ENCODE data around the gene ELL. TPM values are rescaled to one million over a fixed set of nuclear protein-coding genes. Genes with fewer than 3 reads are reported as not detected.
A peak's percentile ranks its signal among the peaks of the same experiment; 100 is the strongest.

Gene ELL
- total and polyA plus RNA-seq, 9 of the 15 experiments (the other 6 are each of a cell fraction or from before 2014, with no cell fraction given) = 0.24 to 22.5 (median 4.1) TPM

- TF ChIP-seq, protein P1, sequence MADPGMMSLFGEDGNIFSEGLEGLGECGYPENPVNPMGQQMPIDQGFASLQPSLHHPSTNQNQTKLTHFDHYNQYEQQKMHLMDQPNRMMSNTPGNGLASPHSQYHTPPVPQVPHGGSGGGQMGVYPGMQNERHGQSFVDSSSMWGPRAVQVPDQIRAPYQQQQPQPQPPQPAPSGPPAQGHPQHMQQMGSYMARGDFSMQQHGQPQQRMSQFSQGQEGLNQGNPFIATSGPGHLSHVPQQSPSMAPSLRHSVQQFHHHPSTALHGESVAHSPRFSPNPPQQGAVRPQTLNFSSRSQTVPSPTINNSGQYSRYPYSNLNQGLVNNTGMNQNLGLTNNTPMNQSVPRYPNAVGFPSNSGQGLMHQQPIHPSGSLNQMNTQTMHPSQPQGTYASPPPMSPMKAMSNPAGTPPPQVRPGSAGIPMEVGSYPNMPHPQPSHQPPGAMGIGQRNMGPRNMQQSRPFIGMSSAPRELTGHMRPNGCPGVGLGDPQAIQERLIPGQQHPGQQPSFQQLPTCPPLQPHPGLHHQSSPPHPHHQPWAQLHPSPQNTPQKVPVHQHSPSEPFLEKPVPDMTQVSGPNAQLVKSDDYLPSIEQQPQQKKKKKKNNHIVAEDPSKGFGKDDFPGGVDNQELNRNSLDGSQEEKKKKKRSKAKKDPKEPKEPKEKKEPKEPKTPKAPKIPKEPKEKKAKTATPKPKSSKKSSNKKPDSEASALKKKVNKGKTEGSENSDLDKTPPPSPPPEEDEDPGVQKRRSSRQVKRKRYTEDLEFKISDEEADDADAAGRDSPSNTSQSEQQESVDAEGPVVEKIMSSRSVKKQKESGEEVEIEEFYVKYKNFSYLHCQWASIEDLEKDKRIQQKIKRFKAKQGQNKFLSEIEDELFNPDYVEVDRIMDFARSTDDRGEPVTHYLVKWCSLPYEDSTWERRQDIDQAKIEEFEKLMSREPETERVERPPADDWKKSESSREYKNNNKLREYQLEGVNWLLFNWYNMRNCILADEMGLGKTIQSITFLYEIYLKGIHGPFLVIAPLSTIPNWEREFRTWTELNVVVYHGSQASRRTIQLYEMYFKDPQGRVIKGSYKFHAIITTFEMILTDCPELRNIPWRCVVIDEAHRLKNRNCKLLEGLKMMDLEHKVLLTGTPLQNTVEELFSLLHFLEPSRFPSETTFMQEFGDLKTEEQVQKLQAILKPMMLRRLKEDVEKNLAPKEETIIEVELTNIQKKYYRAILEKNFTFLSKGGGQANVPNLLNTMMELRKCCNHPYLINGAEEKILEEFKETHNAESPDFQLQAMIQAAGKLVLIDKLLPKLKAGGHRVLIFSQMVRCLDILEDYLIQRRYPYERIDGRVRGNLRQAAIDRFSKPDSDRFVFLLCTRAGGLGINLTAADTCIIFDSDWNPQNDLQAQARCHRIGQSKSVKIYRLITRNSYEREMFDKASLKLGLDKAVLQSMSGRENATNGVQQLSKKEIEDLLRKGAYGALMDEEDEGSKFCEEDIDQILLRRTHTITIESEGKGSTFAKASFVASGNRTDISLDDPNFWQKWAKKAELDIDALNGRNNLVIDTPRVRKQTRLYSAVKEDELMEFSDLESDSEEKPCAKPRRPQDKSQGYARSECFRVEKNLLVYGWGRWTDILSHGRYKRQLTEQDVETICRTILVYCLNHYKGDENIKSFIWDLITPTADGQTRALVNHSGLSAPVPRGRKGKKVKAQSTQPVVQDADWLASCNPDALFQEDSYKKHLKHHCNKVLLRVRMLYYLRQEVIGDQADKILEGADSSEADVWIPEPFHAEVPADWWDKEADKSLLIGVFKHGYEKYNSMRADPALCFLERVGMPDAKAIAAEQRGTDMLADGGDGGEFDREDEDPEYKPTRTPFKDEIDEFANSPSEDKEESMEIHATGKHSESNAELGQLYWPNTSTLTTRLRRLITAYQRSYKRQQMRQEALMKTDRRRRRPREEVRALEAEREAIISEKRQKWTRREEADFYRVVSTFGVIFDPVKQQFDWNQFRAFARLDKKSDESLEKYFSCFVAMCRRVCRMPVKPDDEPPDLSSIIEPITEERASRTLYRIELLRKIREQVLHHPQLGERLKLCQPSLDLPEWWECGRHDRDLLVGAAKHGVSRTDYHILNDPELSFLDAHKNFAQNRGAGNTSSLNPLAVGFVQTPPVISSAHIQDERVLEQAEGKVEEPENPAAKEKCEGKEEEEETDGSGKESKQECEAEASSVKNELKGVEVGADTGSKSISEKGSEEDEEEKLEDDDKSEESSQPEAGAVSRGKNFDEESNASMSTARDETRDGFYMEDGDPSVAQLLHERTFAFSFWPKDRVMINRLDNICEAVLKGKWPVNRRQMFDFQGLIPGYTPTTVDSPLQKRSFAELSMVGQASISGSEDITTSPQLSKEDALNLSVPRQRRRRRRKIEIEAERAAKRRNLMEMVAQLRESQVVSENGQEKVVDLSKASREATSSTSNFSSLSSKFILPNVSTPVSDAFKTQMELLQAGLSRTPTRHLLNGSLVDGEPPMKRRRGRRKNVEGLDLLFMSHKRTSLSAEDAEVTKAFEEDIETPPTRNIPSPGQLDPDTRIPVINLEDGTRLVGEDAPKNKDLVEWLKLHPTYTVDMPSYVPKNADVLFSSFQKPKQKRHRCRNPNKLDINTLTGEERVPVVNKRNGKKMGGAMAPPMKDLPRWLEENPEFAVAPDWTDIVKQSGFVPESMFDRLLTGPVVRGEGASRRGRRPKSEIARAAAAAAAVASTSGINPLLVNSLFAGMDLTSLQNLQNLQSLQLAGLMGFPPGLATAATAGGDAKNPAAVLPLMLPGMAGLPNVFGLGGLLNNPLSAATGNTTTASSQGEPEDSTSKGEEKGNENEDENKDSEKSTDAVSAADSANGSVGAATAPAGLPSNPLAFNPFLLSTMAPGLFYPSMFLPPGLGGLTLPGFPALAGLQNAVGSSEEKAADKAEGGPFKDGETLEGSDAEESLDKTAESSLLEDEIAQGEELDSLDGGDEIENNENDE (IDR thresholded peaks at IDR 0.05; ENCODE audit: low read depth, low read length) = no peak
- TF ChIP-seq TBP (optimal IDR thresholded peaks at IDR 0.05; ENCODE audit: low read depth, low read length) (peak; percentile 24), ZNF354B (CRISPR knock-in tag; IDR thresholded peaks at IDR 0.05) (no peak), VEZF1 (CRISPR knock-in tag; IDR thresholded peaks at IDR 0.05) (peak; percentile 88), MTF1 (CRISPR knock-in tag; IDR thresholded peaks at IDR 0.05; ENCODE audit: borderline replicate concordance) (no peak), ZNF445 (CRISPR knock-in tag; IDR thresholded peaks at IDR 0.05; ENCODE audit: low read depth) (no peak), BRF2 (IDR thresholded peaks at IDR 0.05; ENCODE audit: borderline replicate concordance, insufficient read depth, insufficient read length) (no peak), CBX2 (IDR thresholded peaks at IDR 0.05; ENCODE audit: insufficient read depth, low read length, poor library complexity, severe bottlenecking) (no peak)
Observed at GRCh38 chr19:18436671-18437490, 85.0 kb downstream of the ELL start (continued).
